PC-3 (cell line): ENCODE measurements around the gene GALNT2.

ENCODE experiments used
- CTCF ChIP-seq: fragments of 300-600 bp; sonication (generic); conservative IDR thresholded peaks from 2 replicates; pipeline ENCODE4 v1.5.1; 2017; ENCODE audit warnings: antibody characterized with exemption, low read depth, mild to moderate bottlenecking, low read length
- EZH2 ChIP-seq: fragments of 300-600 bp; sonication (generic); IDR thresholded peaks from one replicate; pipeline ENCODE4 v1.6.1; 2017; ENCODE audit warnings: antibody characterized with exemption, mild to moderate bottlenecking, low read length; ENCODE audit not compliant: unreplicated experiment

DNA sequence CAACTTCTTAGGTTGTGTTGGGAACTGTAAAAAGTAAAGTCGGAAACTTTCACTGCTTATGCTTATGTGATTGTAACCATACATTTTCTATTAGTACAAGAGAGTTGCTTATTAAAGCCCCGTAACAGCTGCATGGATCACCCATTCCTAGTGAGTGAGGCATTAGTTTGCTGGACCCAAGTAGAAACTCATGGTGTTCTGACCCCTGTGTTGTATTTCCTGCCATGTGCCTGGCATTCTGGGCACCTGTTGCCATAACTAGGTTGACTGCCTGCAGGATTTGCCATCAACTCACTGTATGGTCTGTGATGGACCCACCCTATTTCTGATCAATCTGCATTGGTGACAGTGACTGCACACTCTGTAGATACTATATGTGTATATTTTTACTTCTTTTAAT, 186.1 kb downstream of the GALNT2 start:
- TF ChIP-seq CTCF (no peak), EZH2 (no peak)
